ENCODE data around the gene HRH3. TPM values are rescaled to one million over a fixed set of nuclear protein-coding genes. Genes with fewer than 3 reads are reported as not detected.

The HRH3 gene
- polyA plus RNA-seq, 1 donor from 2014 or later, result 2.8 TPM

DNA sequence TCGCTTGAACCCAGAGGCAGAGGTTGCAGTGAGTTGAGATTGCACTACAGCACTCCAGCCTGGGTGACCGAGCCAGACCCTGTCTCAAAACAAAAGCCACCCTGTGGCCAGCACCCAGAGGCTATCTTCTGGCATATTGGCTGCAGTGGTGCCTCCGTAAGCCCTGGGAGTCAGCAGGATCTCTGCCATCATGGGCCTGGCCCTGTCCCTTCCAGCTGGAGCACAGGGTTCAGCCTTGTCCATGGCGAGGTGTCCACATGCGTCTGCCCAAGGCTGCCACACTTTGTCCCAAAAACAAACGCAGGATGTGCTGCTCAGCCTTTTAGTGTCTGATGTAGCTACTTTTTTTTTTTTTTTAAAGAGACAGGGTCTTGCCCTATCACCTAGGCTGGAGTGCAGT lies 52.6 kb downstream of the HRH3 start:
- TF ChIP-seq EP300 (conservative IDR thresholded peaks at IDR 0.05; ENCODE audit: poor library complexity, severe bottlenecking) (no peak), EZH2 (IDR thresholded peaks at IDR 0.05; ENCODE audit: borderline replicate concordance, insufficient read depth, low read length, poor library complexity, severe bottlenecking) (no peak), POLR2AphosphoS5 (IDR thresholded peaks at IDR 0.05) (no peak)
- TF ChIP-seq, protein P1, sequence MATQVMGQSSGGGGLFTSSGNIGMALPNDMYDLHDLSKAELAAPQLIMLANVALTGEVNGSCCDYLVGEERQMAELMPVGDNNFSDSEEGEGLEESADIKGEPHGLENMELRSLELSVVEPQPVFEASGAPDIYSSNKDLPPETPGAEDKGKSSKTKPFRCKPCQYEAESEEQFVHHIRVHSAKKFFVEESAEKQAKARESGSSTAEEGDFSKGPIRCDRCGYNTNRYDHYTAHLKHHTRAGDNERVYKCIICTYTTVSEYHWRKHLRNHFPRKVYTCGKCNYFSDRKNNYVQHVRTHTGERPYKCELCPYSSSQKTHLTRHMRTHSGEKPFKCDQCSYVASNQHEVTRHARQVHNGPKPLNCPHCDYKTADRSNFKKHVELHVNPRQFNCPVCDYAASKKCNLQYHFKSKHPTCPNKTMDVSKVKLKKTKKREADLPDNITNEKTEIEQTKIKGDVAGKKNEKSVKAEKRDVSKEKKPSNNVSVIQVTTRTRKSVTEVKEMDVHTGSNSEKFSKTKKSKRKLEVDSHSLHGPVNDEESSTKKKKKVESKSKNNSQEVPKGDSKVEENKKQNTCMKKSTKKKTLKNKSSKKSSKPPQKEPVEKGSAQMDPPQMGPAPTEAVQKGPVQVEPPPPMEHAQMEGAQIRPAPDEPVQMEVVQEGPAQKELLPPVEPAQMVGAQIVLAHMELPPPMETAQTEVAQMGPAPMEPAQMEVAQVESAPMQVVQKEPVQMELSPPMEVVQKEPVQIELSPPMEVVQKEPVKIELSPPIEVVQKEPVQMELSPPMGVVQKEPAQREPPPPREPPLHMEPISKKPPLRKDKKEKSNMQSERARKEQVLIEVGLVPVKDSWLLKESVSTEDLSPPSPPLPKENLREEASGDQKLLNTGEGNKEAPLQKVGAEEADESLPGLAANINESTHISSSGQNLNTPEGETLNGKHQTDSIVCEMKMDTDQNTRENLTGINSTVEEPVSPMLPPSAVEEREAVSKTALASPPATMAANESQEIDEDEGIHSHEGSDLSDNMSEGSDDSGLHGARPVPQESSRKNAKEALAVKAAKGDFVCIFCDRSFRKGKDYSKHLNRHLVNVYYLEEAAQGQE (IDR thresholded peaks at IDR 0.05; ENCODE audit: borderline replicate concordance), result no peak
- Histone ChIP-seq H3K4me3 (ENCODE audit: low read length) (no peak overlapping the region), H3K36me3 (ENCODE audit: insufficient read depth, low read length) (no peaks in the 10 kb centered on the region), H4K20me1 (ENCODE audit: insufficient read depth) (no peaks in the 10 kb centered on the region), H3K27ac (ENCODE audit: low read length) (no peak overlapping the region), H3F3A (ENCODE audit: insufficient read depth, low read length, poor library complexity, severe bottlenecking) (no peaks in the 10 kb centered on the region), H3K9me3 (ENCODE audit: low read length) (no peaks in the 10 kb centered on the region), H3K27me3 (ENCODE audit: insufficient read depth, low read depth, low read length) (no peaks in the 10 kb centered on the region), H3K9ac (ENCODE audit: low read length) (no peak overlapping the region), H2AFZ (ENCODE audit: low read depth, low read length) (no peak overlapping the region), H3K4me2 (ENCODE audit: low read length) (no peak overlapping the region), H3K9me2 (ENCODE audit: insufficient read depth, low read length) (no peaks in the 10 kb centered on the region), H3K79me2 (replicated peaks; ENCODE audit: insufficient read depth, low read length) (no peaks in the 10 kb centered on the region)

DNA sequence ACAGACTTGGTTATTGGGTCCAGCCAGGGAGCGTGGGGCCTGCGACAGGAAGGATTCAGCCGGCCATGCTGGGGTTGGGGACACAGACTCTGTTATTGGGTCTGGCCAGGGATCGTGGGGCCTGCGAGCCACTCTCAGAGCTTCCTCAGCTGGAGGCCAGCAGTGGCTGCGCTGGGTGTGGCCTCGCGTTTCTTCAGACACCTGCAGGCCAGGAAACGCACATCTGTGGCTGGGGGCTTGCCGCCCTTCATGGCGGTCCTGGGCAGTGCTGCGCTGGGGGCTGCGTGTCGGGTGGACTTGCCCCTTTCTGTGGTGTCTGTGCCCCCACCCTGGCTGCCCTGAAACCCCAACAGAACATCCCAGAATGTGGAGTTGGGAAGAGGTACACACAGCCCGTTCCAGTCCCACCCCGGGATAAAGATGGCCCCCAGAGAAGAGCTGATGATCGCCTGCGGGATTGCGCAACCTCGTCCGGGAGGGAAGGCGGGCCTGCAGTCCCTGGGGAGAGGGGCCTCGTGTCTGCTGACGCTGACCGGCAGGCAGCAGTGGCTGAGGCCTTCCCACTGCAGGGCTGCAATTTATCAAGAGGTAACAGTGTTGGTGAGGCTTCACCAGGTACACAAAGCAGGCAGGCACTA lies 54.2 kb downstream of the HRH3 start:
- H3K4me3 ChIP-seq (ENCODE audit: low read length), result no peak overlapping the region
- no peaks in the 10 kb centered on the region for H3F3A ChIP-seq (ENCODE audit: insufficient read depth, low read length, poor library complexity, severe bottlenecking)
- no peaks in the 10 kb centered on the region for H3K36me3 ChIP-seq (ENCODE audit: insufficient read depth, low read length)
- no peak overlapping the region for H2AFZ ChIP-seq (ENCODE audit: low read depth, low read length)
- no peak overlapping the region for H3K4me2 ChIP-seq (ENCODE audit: low read length)
- no peaks in the 10 kb centered on the region for H3K79me2 ChIP-seq (replicated peaks; ENCODE audit: insufficient read depth, low read length)
- H3K27me3 ChIP-seq (ENCODE audit: insufficient read depth, low read depth, low read length), result no peaks in the 10 kb centered on the region
- no peak overlapping the region for H3K9ac ChIP-seq (ENCODE audit: low read length)
- no peak overlapping the region for H3K27ac ChIP-seq (ENCODE audit: low read length)
- no peaks in the 10 kb centered on the region for H3K9me3 ChIP-seq (ENCODE audit: low read length)
- TF ChIP-seq TAF1 (IDR thresholded peaks at IDR 0.05; ENCODE audit: low read depth), result no peak
- TF ChIP-seq, protein P2, sequence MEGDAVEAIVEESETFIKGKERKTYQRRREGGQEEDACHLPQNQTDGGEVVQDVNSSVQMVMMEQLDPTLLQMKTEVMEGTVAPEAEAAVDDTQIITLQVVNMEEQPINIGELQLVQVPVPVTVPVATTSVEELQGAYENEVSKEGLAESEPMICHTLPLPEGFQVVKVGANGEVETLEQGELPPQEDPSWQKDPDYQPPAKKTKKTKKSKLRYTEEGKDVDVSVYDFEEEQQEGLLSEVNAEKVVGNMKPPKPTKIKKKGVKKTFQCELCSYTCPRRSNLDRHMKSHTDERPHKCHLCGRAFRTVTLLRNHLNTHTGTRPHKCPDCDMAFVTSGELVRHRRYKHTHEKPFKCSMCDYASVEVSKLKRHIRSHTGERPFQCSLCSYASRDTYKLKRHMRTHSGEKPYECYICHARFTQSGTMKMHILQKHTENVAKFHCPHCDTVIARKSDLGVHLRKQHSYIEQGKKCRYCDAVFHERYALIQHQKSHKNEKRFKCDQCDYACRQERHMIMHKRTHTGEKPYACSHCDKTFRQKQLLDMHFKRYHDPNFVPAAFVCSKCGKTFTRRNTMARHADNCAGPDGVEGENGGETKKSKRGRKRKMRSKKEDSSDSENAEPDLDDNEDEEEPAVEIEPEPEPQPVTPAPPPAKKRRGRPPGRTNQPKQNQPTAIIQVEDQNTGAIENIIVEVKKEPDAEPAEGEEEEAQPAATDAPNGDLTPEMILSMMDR (IDR thresholded peaks at IDR 0.05; ENCODE audit: poor library complexity, severe bottlenecking), result no peak
- no peak for TF ChIP-seq EP300 (conservative IDR thresholded peaks at IDR 0.05; ENCODE audit: poor library complexity, severe bottlenecking)
- TF ChIP-seq POLR2AphosphoS5 (IDR thresholded peaks at IDR 0.05), result no peak
- no peak for TF ChIP-seq MXI1 (conservative IDR thresholded peaks at IDR 0.05; ENCODE audit: poor library complexity, severe bottlenecking)
- no peak for TF ChIP-seq RAD21 (conservative IDR thresholded peaks at IDR 0.05)
- TF ChIP-seq, protein P1 (IDR thresholded peaks at IDR 0.05; ENCODE audit: borderline replicate concordance), result no peak
- TF ChIP-seq SMC3 (conservative IDR thresholded peaks at IDR 0.05; ENCODE audit: poor library complexity), result no peak
- TF ChIP-seq EZH2 (IDR thresholded peaks at IDR 0.05; ENCODE audit: borderline replicate concordance, insufficient read depth, low read length, poor library complexity, severe bottlenecking), result no peak
- no peaks in the 10 kb centered on the region for H3K9me2 ChIP-seq (ENCODE audit: insufficient read depth, low read length)
- no peaks in the 10 kb centered on the region for H4K20me1 ChIP-seq (ENCODE audit: insufficient read depth)
